GM11168 (cell line): ENCODE measurements around the gene LCE2A.

Experiments
- in situ Hi-C: fragments of 300-500 bp; cut with MboI; formaldehyde crosslinking; loops from one replicate; pipeline ENCODE4 v1.12.0; 2022; ENCODE audit warnings: low sequenced_read_pairs; ENCODE audit not compliant: unreplicated experiment

The LCE2A gene

DNA sequence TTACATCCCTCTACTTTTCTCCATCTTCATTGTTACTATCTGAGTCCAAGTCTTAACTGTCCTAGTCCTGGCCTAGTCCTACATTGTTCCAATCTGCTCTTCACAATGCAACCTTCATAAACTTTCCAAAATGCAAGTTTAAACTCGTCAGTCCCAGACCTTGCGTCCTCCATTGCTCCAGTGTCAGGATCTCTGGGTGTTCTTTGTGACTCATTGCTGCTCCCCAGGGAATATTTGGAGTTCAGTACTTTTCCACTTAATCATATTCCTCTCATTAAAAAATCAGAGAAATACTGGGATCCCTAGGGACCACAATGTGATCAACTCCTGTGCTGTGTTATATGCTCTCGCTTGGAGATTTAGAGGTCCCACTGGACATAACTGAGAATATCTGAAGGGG, 41.7 kb downstream of the LCE2A start:
- in situ Hi-C loops, result no loop called here

DNA sequence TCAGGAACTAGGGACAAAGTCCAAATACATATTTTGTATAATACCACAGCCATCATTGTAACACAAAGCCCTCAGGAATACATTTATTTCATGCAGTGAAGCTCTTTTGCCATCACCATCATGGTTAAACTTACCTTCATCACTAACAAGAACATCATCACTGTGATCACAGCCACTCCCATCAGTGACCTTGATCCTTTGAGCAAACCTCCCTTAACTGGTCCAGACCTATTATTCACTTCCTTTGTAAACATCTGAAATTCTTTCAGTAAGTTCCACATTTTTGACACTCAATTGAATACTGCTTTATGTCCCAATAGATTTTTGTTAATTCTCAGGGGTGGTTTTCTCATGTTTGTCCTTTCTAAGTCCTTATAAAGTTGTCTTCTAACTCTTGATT, 43.5 kb downstream of the LCE2A start:
- in situ Hi-C loops, result no loop called here

DNA sequence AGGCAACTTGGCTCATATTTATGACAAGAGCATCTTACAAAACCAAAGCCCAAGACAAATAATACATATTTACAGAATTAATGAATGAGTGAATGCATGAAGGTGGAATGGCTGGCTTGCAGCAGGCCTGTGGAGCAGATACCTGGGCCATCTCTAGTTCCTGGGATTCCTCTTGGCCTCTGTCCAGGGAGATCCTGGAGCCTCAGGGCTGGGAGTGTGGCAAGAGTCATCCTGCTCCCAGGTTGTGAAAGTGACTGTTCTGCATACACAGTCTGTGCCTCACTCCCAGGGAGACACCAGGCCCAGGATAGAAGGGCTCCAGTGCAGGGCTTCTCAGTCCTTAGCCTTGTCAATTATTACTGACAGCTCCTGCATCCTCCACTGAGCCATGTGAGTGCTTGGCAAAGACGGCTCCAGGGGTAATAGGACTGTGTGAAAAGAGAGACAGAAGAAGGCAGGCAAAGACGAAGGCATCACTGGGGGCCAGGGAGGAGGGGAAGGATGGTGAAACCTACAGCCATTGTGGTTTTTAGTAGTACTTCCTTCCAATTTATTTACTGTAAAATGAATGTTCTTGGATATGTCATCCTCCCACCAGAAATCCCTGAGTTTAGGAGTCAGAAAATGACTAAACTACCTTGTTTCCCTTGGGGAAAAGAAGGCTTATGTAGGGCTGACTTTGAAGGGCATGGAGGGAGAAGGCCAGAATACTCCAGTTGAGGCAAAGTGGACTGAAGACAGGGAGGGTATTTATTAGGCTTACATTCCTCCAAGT, 45.4 kb downstream of the LCE2A start:
- in situ Hi-C loops, result no loop called here

DNA sequence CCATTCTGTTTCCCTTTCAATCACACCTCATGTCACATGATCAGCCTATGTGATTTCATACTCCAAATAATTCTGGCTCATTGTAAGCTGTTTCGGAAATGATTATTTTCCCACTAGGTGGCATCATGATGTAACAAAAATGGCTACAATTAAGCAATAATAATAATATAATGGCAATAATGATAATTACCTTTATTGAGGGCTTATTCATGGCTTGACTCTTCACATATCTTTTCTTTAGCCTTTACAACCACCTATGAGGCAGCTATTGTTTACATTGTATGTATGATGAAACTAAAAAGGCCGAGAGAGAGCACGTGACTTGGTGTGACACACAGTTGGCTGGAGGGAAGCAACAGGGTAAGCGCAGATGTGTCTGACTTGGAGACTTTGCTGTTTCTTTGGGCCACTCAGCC, 47.2 kb downstream of the LCE2A start:
- in situ Hi-C loops, result no loop called here

DNA sequence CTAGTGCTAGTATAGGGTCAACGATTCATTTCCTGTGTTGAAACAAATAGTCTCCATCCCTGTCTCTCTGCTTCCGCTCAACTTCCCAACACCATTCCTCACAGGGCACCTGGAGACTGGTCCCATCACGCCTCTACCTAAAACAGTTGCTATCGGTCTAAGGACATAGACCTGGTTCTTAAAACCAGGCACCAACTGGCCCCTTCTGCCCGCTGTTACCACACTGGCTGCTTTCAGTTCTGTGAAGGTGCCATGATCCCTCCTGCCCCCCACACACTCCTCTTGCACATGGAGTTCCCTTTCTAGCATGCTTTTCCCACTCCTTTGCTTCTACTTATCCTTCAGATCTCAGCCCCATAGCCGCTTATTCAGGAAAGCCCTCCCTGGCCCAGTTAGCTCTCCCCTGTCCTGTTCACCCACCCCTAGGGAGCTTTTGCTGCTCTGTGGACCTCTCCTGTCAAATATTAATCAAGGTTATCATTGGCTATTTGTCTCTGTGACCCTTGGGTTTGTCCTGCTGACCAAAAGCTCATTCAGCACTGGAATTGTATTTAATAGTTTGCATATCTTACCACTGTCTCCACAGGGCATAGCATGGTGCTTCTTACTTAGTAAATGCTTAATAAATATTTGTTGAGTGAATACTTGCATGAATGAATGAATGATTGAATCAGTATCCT, 47.8 kb downstream of the LCE2A start:
- in situ Hi-C loops, result no loop called here

DNA sequence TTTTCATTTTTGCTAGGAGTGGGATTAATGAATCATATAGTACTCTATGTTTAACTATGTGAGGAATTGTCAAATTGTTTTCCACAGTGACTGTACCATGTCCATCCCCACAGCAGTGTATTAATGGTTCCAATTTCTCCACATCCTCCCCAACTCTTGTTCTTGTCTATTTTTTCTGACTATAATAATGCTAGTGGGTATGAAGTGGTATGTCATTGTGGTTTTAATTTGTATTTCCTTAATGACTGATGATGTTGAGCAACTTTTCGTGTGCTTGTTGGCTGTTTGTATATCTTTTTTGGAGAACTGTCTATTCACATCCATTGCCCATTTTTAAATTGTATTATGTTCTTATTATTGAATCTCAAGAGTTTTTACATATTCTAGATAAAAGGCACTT, 49.7 kb downstream of the LCE2A start:
- in situ Hi-C loops, result no loop called here
